ENCODE measurements around the gene SRSF4. TPM values are rescaled to one million over a fixed set of nuclear protein-coding genes. Genes with fewer than 3 reads are reported as not detected.
"Not testable (repeated sequence)": the region's sequence is repeated elsewhere in the genome, so short reads cannot be mapped to it uniquely, and the experiment has no call there.

Gene SRSF4
- polyA plus RNA-seq, 5 donors, result 110 to 131 (median 124) TPM

GRCh38 chr1:29128739-29129138 is 53.0 kb downstream of the SRSF4 start:
- no peak for DNase-seq

- DNase-seq, result no peak
Measured at GRCh38 chr1:29126198-29126597, 55.5 kb downstream of the SRSF4 start.

- DNase-seq, result no peak
Measured at GRCh38 chr1:29125788-29126187, 55.9 kb downstream of the SRSF4 start.

- no peak for DNase-seq
Measured at GRCh38 chr1:29125237-29125641, 56.5 kb downstream of the SRSF4 start.

- peak; percentile 95 for DNase-seq
Measured at GRCh38 chr1:29124366-29125236, 57.1 kb downstream of the SRSF4 start.

- DNase-seq, result no peak
Measured at GRCh38 chr1:29123887-29124365, 57.8 kb downstream of the SRSF4 start, which contains the start of gene TMEM200B. Gene TMEM200B (minus strand): TSS chr1:29123903. CDS start chr1:29121828, 2,075 bp downstream.

- peak; percentile 48 to 56 for DNase-seq
Measured at GRCh38 chr1:29123053-29123886, 58.4 kb downstream of the SRSF4 start.

GRCh38 chr1:29122682-29123052 is 59.0 kb downstream of the SRSF4 start:
- DNase-seq, result peak in 1 of 2 donors; percentile 45

- peak; percentile 54 to 56 for DNase-seq
Measured at GRCh38 chr1:29121936-29122681, 59.6 kb downstream of the SRSF4 start.

GRCh38 chr1:29121516-29121935 is 60.2 kb downstream of the SRSF4 start:
- peak in 1 of 2 donors; percentile 27 for DNase-seq

GRCh38 chr1:29120947-29121485 is 60.7 kb downstream of the SRSF4 start:
- DNase-seq, result peak; percentile 36 to 43

- DNase-seq, result no peak
Measured at GRCh38 chr1:29120367-29120766, 61.3 kb downstream of the SRSF4 start.

- no peak for DNase-seq
Measured at GRCh38 chr1:29119121-29119929, 62.4 kb downstream of the SRSF4 start.

- DNase-seq, result no peak
Measured at GRCh38 chr1:29117381-29117780, 64.3 kb downstream of the SRSF4 start.

GRCh38 chr1:29114654-29115053 is 67.0 kb downstream of the SRSF4 start:
- DNase-seq, result no peak

- no peak for DNase-seq
Measured at GRCh38 chr1:29113413-29114117, 68.1 kb downstream of the SRSF4 start.

GRCh38 chr1:29112705-29113412 is 68.8 kb downstream of the SRSF4 start:
- no peak for DNase-seq

- not testable (repeated sequence) for DNase-seq
Measured at GRCh38 chr1:29108041-29108440, 73.7 kb downstream of the SRSF4 start.

GRCh38 chr1:29105822-29106221 is 75.9 kb downstream of the SRSF4 start:
- no peak for DNase-seq
